Loucy (cell line): Measurements from ENCODE around the gene BCAS3.
"Not testable (repeated sequence)": the region's sequence is repeated elsewhere in the genome, so short reads cannot be mapped to it uniquely, and the experiment has no call there.

Source experiments
- H2AFZ ChIP-seq: fragments of 200-600 bp; sonication (generic); 2 replicates; pipeline ENCODE4 v1.6.0; 2016; ENCODE audit warnings: antibody characterized with exemption, mild to moderate bottlenecking, low read length, moderate library complexity
- H3F3A ChIP-seq: fragments of 200-600 bp; 2 replicates; pipeline ENCODE4 v1.6.0; 2016; ENCODE audit warnings: antibody characterized with exemption, low read depth, mild to moderate bottlenecking
- H3K27me3 ChIP-seq: fragments of 200-600 bp; sonication (generic); 2 replicates; pipeline ENCODE4 v1.6.1; 2014; ENCODE audit warnings: low read length, mild to moderate bottlenecking; ENCODE audit not compliant: insufficient read depth, poor library complexity, severe bottlenecking
- H3K36me3 ChIP-seq: fragments of 200-600 bp; sonication (generic); 2 replicates; pipeline ENCODE4 v1.6.1; 2016; ENCODE audit warnings: low read length; ENCODE audit not compliant: insufficient read depth
- H3K4me1 ChIP-seq: fragments of 200-600 bp; sonication (generic); 2 replicates; pipeline ENCODE4 v1.5.1; 2014; ENCODE audit warnings: low read length, mild to moderate bottlenecking; ENCODE audit not compliant: insufficient read depth, poor library complexity, severe bottlenecking
- H3K4me2 ChIP-seq: fragments of 200-600 bp; sonication (generic); 2 replicates; pipeline ENCODE4 v1.6.0; 2014; ENCODE audit warnings: antibody characterized with exemption, low read length, low read depth, mild to moderate bottlenecking; ENCODE audit not compliant: poor library complexity, severe bottlenecking
- H3K4me3 ChIP-seq: fragments of 200-600 bp; sonication (generic); 2 replicates; pipeline ENCODE4 v1.5.1; 2014; ENCODE audit warnings: low read length, mild to moderate bottlenecking, mixed read lengths; ENCODE audit not compliant: poor library complexity, severe bottlenecking
- H3K79me2 ChIP-seq: fragments of 200-600 bp; sonication (generic); 2 replicates; pipeline ENCODE4 v1.6.1; 2014; ENCODE audit warnings: low read length; ENCODE audit not compliant: insufficient read depth
- H3K9ac ChIP-seq: fragments of 200-600 bp; sonication (generic); 2 replicates; pipeline ENCODE4 v1.6.0; 2014; ENCODE audit warnings: mild to moderate bottlenecking, low read depth, low read length, moderate library complexity; ENCODE audit not compliant: poor library complexity, severe bottlenecking
- H3K9me2 ChIP-seq: fragments of 200-600 bp; sonication (generic); replicated peaks from 2 replicates; pipeline ENCODE4 v1.6.1; 2016; ENCODE audit warnings: low read depth, low read length, mixed read lengths
- H3K9me3 ChIP-seq: fragments of 200-600 bp; sonication (generic); 2 replicates; pipeline ENCODE4 v1.6.1; 2014; ENCODE audit warnings: mild to moderate bottlenecking, antibody characterized with exemption, low read length, low read depth; ENCODE audit not compliant: insufficient read depth
- H4K20me1 ChIP-seq: fragments of 200-600 bp; sonication (generic); 2 replicates; pipeline ENCODE4 v1.6.0; 2014; ENCODE audit warnings: antibody characterized with exemption, low read length, mild to moderate bottlenecking; ENCODE audit not compliant: insufficient read depth, poor library complexity, severe bottlenecking
- CTCF ChIP-seq: fragments of 200-600 bp; sonication (generic); conservative IDR thresholded peaks from 2 replicates; pipeline ENCODE4 v1.5.1; 2014; ENCODE audit warnings: mild to moderate bottlenecking, antibody characterized with exemption, low read length
- EZH2phosphoT487 ChIP-seq: fragments of 200-600 bp; IDR thresholded peaks from 2 replicates; pipeline ENCODE4 v1.6.1; 2018; ENCODE audit warnings: antibody characterized with exemption, mild to moderate bottlenecking, moderate library complexity, borderline replicate concordance

Gene BCAS3

GRCh38 chr17:60863892-60864707 lies 186.4 kb downstream of the BCAS3 start:
- Histone ChIP-seq H3K9ac (peak overlapping the region; percentile 17), H3K9me3 (no peaks in the 10 kb centered on the region), H3K36me3 (no peaks in the 10 kb centered on the region), H3K4me3 (peak overlapping the region; percentile 52), H2AFZ (peak overlapping the region; percentile 20), H3K79me2 (no peaks in the 10 kb centered on the region), H3K4me1 (peaks cover 27% of the 10 kb centered on the region), H4K20me1 (no peaks in the 10 kb centered on the region), H3K9me2 (no peaks in the 10 kb centered on the region), H3K27me3 (no peaks in the 10 kb centered on the region), H3K4me2 (peak overlapping the region; percentile 70), H3F3A (no peaks in the 10 kb centered on the region)
- TF ChIP-seq CTCF (no peak), EZH2phosphoT487 (no peak)

- Histone ChIP-seq H3K9ac (no peak overlapping the region), H3K36me3 (no peaks in the 10 kb centered on the region), H3K27me3 (no peaks in the 10 kb centered on the region), H3K9me2 (no peaks in the 10 kb centered on the region), H3K9me3 (no peaks in the 10 kb centered on the region), H2AFZ (peak overlapping the region; percentile 20; the same call in 1 of the 2 replicates), H3K4me2 (peak overlapping the region; percentile 70), H3F3A (no peaks in the 10 kb centered on the region), H3K4me3 (peak overlapping the region; percentile 52), H3K4me1 (peaks cover 27% of the 10 kb centered on the region), H4K20me1 (no peaks in the 10 kb centered on the region), H3K79me2 (no peaks in the 10 kb centered on the region)
- no peak for TF ChIP-seq EZH2phosphoT487
- no peak for TF ChIP-seq CTCF
Measured at GRCh38 chr17:60864708-60865005, 187.0 kb downstream of the BCAS3 start.

GRCh38 chr17:60874772-60875171 lies 197.1 kb downstream of the BCAS3 start:
- TF ChIP-seq EZH2phosphoT487: no peak
- no peak for TF ChIP-seq CTCF
- Histone ChIP-seq H3K9me3 (no peaks in the 10 kb centered on the region), H3K9me2 (no peaks in the 10 kb centered on the region), H3K9ac (no peak overlapping the region), H3F3A (no peaks in the 10 kb centered on the region), H3K27me3 (no peaks in the 10 kb centered on the region), H3K36me3 (no peaks in the 10 kb centered on the region), H3K79me2 (no peaks in the 10 kb centered on the region), H3K4me2 (no peak overlapping the region), H3K4me1 (no peaks in the 10 kb centered on the region), H3K4me3 (no peak overlapping the region), H2AFZ (no peak overlapping the region), H4K20me1 (no peaks in the 10 kb centered on the region)

GRCh38 chr17:60886731-60887613 lies 209.3 kb downstream of the BCAS3 start:
- H3K9me3 ChIP-seq, H3K4me1 ChIP-seq, H2AFZ ChIP-seq, H3K27me3 ChIP-seq, H3K9me2 ChIP-seq, H3K36me3 ChIP-seq, H4K20me1 ChIP-seq, H3F3A ChIP-seq, H3K9ac ChIP-seq, H3K4me2 ChIP-seq, H3K79me2 ChIP-seq, H3K4me3 ChIP-seq: not testable (repeated sequence)
